HUDEP-2 (cell line): ENCODE data around the gene FAM20B.

Source experiments
- DNase-seq, 76 experiments: peaks; one replicate each; lab custom pipeline; 2025; ENCODE audit not compliant: unreplicated experiment in 76 of 76; lab: John Stamatoyannopoulos, UW

The FAM20B gene

GRCh38 chr1:179046808-179047635 lies 21.3 kb downstream of the FAM20B start:
- peak in 74 of 76 experiments; percentile 24 to 94 (median 72) for DNase-seq

- peak in 2 of 76 experiments; percentile 51 to 62 for DNase-seq
Measured at GRCh38 chr1:179047636-179047997, 21.9 kb downstream of the FAM20B start.

- DNase-seq, result no peak
Measured at GRCh38 chr1:179048339-179049124, 22.8 kb downstream of the FAM20B start.

- no peak for DNase-seq
Measured at GRCh38 chr1:179052776-179053175, 27.1 kb downstream of the FAM20B start.

- DNase-seq, result no peak
Measured at GRCh38 chr1:179053486-179053885, 27.8 kb downstream of the FAM20B start.

- no peak for DNase-seq
Measured at GRCh38 chr1:179055937-179056336, 30.2 kb downstream of the FAM20B start.

GRCh38 chr1:179058487-179059483 lies 33.1 kb downstream of the FAM20B start:
- no peak for DNase-seq

GRCh38 chr1:179061360-179062282 lies 35.9 kb downstream of the FAM20B start:
- DNase-seq, result no peak

GRCh38 chr1:179066471-179066870 lies 40.8 kb downstream of the FAM20B start:
- no peak for DNase-seq

- DNase-seq, result no peak
Measured at GRCh38 chr1:179077396-179077795, 51.7 kb downstream of the FAM20B start.

GRCh38 chr1:179079113-179079761 lies 53.5 kb downstream of the FAM20B start:
- DNase-seq, result peak in 50 of 76 experiments; percentile 6 to 77 (median 38)

GRCh38 chr1:179080866-179081686 lies 55.4 kb downstream of the FAM20B start:
- DNase-seq, result peak in 11 of 76 experiments; percentile 12 to 49 (median 24)

GRCh38 chr1:179081687-179082332 lies 56.1 kb downstream of the FAM20B start, which contains the start of gene TOR3A:
Gene TOR3A, plus strand, starts transcription at chr1:179082070. Its CDS starts 59 bp downstream, at chr1:179082129.
- peak in 75 of 76 experiments; percentile 24 to 92 (median 82) for DNase-seq

GRCh38 chr1:179082333-179082998 lies 56.8 kb downstream of the FAM20B start:
- DNase-seq, result peak in 19 of 76 experiments; percentile 8 to 47 (median 23)

GRCh38 chr1:179082999-179083335 lies 57.3 kb downstream of the FAM20B start:
- DNase-seq, result no peak

GRCh38 chr1:179083533-179083932 lies 57.8 kb downstream of the FAM20B start:
- DNase-seq, result no peak

GRCh38 chr1:179087665-179088064 lies 62.0 kb downstream of the FAM20B start:
- DNase-seq, result no peak
